ENCODE results near the gene PROZ.
"Not testable (repeated sequence)": the region's sequence is repeated elsewhere in the genome, so short reads cannot be mapped to it uniquely, and the experiment has no call there.

The PROZ gene

DNA sequence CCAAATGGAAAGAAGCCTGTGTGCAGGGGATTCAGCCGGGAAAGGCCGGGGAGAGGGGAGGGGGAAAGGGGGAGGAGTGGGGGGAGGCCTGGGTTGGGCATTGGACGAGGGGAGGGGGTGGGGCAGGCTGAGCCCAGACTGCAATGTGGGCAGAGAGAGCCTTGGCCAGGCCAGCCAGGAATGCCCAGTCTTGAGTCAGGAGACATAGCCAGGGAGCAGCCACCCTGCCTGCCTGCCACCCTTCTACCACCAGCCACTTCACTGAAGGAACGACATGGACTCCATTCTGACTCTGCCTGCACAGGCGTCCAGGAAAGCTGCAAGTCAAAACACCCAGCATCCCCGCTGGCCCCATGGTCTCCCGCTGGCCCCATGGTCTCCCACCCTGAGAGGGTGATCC, 498 bp downstream of the PROZ start:
- DNase-seq = no peak

DNA sequence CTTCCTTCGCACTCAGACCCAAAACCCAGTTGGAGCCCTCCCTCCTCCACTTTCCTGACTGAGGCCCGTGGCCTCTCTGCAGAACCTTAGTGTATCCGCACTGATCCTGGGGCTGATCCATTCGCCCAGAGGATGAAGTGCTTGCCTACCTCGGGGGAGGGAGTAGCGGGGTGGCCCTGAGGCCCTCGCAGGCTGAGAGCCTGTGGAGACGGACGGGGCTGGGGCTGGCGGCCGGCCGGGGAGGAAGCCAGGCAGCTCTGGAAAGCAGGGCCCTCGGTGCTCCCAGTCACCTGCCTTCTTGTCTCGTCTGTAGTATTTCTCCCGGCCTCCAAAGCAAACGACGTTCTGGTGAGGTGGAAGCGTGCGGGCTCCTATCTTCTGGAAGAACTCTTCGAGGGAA, 1.3 kb downstream of the PROZ start:
- DNase-seq = no peak

DNA sequence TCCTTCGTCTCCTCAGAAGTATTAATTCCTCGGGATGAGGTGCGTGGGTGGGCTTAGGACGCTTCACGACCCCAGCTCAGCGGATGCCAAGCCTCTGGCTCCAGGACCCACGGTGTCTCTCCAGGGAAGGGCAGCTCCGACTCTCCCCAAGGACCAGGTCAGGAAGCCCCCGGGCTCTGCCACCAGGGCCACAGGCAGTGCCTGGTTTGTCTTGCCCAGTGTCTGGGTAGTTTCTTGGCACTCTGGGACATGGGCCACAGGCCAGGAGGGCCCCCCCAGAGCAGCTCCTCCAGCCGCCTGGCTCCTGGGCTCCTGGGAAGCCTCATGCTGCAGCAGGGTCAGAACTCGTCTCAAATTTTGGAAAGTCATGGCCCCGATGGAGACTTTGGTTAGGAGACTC, 2.5 kb downstream of the PROZ start:
- no peak for DNase-seq

DNA sequence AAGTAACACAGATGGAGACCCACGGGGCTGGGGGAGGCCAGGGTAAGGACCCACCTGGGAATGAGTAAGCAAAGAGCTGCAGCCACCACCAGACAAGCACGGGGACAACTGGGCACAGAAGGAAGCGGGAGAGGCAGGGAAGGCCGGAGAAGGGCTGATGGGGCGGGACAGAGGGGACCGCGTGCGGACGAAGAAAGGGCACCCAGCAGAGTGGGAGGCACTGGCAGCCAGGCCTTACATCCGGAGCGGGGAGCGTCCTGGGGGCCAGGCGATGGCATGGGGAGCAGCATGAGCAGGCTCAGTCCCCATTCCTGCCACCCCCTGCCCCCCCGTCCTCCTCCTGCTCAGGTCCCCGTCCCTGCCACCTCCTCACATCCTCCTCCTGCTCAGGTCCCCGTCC, 3.0 kb downstream of the PROZ start:
- DNase-seq = no peak

DNA sequence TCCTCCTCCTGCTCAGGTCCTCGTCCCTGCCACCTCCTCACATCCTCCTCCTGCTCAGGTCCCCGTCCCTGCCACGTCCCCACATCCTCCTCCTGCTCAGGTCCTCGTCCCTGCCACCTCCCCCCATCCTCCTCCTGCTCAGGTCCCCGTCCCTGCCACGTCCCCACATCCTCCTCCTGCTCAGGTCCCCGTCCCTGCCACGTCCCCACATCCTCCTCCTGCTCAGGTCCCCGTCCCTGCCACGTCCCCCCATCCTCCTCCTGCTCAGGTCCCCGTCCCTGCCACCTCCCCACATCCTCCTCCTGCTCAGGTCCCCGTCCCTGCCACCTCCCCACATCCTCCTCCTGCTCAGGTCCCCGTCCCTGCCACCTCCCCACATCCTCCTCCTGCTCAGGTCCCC, 3.5 kb downstream of the PROZ start:
- not testable (repeated sequence) for DNase-seq

DNA sequence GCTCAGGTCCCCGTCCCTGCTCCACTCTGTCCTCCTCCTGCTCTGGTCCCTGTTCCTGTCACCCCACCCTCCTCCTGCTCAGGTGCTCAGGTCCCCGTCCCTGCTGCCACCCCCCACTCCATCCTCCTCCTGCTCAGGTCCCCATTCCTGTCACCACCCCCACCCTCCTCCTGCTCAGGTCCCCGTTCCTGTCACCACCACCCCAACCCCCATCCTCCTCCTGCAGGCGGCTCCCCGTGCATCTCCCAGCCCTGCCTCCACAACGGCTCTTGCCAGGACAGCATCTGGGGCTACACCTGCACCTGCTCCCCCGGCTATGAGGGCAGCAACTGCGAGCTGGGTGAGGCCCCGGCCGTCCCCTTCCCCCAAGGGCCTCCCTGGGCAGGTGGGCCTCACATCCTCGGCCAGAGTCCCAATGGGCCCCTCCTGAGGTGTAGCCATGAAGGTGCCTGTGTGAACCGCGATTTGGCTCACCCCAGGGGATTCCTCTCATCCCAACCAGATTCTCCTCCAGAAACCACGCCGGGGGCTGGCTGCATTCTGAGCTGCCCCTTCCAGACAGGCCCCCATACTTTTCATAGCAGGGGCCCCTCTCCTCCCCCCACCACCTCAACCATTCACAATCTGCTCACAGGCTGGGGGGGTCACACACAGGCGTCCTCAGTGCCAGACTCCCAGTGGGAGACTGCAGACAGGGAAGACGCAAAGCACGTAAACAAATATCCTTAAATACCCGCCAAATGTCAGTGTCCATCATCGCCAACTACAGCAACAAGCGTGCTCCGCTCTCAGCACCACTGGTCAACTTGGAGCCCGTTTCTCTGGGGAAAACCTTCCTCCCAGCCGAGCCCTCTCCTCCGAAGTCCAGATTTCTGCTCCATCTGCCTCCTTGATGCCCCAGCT, 4.6 kb downstream of the PROZ start:
- no peak for DNase-seq

DNA sequence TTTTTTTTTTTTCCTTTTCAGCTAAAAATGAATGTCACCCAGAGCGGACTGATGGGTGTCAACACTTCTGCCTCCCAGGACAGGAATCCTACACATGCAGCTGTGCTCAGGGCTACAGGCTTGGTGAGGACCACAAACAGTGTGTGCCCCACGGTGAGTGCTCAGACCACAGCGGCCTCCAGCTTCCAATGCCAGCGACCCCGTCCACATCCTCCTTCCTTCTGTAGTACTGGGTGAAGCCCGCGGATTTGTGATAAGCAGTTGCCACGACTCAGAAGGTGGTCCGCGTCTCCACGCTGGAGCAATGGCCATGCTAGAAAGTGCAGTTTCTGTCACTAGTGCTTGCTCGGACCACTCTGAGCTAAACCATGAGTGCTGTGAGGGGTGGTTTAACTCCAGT, 6.0 kb downstream of the PROZ start:
- no peak for DNase-seq

DNA sequence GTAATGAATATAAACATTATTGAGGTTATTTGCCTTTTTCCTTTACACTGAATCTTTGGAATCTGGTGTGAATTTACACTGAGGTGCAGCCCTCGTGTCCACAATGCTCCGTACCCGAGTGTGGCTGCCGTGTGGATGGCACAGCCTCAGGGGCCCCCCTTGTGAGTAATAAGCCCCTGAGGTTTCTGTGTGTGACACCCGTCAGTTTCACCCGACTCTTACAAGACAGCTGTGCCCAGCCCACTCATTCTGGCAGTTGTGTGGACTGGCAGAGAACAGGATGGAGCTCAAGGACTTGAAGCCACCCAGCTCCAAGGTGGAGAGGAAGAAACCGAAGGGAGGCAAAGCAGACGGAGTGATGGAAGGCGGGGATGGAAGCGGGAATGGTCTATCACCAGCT, 7.8 kb downstream of the PROZ start:
- DNase-seq = no peak

DNA sequence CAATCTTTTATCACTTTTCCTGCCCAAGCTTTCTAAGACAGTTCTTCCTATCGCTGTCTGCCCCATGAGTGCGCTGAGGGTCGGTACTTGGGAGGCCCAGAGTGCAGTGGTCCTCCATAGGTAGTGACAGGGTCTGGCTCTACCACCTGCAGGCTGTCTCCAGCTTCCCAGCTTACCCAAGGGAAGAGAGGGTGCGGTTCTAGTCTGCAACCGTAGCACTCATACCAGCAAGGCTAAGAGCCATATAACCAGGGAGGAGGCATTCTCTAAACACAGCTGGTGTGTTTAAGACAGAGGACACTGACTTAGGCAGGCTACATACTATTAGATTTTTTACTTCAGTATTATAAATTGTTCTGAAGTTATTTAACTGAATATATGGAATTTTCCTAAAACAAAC, 8.2 kb downstream of the PROZ start:
- no peak for DNase-seq

DNA sequence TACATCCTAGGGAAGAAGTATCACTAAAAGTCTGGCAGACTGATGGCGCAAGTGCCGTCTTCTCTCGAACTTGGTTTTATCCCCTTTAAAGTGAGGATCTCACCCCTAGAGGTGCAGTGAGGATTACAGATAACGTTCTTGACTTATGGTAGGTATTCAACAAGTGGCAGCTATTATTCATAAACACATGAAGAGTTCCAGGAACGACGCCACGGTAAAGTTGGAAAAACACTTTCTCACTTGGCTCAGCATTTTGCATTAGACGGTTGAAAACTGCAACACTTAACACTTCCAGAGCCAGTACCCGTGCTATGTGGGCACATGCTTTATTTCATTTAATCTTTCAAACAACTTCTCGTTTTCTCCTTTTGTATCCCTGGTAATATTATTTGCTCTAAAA, 8.7 kb downstream of the PROZ start:
- no peak for DNase-seq

DNA sequence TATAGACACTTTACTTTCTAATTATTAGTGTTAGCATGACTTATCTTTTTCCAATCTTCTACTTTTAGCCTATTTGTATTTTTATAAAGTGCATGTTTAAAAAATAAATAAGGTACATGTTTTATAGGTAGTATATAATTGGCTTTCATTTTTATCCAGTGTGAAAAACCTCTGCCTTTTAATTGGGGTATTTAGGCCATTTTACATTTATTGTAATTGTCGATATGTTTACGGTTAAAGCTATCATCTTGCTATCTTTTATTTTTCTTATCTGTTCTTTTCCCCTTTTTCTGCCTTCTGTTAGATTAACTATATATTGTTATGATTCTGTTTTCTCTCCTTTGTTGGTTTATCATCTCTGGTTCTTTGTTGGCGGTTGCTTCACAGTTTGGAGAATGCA, 9.1 kb downstream of the PROZ start:
- no peak for DNase-seq

DNA sequence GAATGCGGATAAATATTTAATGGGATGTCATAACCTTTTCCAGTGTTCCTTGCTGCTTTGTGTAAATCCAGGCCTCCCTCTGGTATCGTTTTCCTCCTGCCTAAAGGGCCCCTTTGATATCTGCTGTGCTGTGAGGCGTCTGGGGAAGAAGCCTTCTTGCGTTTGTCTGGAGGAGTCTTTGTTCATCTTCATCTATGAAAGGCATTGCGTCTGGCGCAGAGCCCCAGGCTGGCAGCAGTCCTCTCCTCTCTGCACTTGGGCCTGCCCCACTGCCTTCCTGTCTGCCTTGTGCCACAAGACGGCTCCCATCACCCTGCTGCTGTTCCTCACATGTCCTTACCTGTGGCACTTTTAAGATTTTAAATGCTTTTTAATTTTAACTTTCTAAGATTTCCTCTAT, 9.8 kb downstream of the PROZ start:
- DNase-seq = no peak

DNA sequence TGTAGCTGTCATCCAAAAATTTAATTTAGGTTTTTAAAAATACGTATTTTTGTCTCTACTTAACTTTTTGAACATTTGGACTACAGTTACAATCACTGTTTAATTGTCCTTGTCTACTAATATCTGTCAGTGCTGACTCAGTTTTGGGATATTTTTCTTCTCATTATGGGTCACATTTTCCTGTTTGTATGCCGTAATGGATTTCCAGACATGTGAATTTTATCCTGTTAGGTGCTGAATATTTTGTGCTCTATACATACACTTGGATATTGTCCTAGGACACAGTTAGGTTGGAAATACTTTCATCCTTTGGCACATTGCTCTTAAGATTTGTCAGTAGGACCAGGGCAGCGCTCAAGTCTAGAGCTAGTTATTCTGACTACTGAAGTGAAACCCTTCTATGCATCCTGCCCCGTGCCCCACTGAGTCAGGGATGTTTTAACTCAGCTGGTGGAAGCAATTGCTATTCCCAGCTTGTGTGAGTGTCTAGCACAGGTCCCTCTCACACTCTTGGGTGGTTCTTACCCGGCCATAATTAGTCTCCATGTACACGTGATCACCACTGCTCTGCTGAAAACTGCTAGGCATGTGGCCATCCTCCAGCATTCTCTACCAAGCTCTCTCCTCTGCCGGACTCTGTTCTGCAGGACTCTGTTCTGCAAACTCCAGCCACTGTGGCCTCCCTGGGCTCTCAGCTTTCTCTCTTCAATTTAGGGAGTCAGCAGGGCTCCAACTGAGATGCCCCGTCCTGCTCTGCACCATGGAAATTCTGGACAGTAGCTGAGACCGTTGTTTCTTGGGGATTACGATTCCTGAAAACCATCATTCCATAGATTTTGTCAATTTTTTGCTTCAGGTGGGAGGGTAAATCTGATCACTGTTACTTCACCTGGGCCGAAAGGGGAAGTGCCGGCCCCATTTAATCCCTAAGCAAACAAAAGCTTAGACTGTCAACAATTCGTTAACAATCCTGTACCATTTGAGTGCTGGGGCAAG, 11.1 kb downstream of the PROZ start:
- DNase-seq = no peak

DNA sequence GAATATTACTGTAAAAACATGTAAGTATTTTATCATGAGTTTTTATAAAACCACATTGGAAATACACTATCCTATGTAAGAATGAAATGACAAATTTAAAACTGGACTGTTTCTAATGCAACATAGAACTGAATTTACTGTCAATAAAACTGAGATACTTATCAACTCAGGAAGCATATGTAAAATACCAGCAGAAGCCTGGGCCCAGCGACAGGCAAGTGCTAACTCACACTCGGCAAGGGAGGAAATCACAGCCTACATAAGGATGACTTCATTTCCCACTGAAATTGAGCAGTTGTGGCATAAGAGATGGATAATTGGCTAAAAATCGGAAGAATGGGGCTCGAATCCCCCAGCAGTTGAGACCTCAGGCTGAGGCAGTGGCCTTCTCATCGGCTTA, 12.1 kb downstream of the PROZ start:
- DNase-seq = no peak

DNA sequence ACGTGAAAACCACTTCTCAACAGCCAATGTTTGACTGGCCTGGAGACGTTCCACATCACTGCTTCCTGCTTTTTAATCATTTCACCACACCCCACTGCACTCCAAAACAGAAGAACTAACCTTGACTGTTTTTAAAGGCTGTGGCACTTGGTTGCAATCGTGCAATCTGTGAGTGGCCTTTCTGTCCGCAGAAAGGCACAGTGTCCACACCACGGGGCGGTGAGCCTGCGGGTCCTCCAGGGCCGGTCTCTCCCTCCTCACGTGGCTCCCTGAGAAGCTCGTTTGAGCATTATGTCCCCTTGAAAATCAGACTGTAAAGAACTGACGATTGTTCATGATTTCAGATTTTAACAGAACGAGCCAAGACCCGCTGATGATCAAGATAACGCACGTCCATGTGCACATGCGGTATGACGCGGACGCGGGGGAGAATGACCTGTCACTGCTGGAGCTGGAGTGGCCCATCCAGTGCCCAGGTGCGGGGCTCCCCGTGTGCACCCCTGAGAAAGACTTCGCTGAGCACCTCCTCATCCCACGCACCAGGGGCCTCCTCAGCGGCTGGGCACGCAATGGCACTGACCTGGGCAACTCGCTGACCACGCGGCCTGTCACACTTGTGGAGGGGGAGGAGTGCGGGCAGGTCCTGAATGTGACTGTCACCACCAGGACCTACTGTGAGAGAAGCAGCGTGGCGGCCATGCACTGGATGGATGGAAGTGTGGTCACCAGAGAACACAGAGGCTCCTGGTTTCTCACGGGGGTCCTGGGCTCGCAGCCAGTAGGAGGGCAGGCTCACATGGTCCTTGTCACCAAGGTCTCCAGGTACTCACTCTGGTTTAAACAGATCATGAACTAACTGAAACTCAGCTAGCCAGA, 13.0 kb downstream of the PROZ start:
- no peak for DNase-seq

DNA sequence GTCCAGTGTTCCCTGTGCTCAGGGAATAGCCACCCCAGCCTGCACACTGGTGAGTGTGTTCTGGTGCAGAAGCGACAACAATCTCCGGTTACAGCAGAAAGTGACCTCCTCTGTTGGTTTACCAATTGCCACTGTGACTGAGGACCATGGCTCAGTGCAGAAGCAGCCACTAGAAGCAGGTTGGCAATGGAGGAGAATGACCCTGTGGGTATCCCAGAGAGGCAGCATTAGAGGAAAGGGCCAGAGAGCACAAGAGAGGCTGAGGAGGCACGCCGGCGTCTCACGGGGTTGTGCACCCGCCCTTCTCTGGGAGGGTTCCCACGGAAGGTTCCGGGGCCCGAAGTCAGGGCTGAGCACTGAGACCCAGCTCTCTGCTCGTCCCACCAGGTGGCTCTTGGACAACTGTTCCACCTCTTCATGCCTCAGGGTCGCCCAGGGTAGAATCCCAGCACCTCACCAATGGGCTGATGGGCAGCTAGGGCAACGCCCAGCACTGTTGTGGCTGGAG, 14.0 kb downstream of the PROZ start:
- DNase-seq = no peak

DNA sequence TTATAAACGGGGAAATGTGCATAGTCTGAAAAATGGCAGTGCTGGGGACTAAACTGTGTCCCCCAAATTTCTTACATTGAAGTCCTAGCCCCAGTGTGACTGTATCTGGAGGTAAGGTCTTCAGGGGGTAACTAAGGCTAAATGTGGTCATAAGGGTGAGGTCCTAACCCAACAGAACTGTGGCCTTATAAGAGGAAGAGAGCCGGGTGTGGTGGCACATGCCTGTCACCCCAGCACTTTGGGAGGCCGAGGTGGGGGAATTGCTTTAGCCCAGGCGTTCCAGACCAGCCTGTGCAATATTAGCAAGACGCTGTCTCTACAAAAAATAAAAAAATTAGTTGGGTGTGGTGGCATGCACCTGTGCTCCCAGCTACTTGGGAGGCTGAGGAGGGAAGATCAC, 17.8 kb downstream of the PROZ start:
- no peak for DNase-seq

DNA sequence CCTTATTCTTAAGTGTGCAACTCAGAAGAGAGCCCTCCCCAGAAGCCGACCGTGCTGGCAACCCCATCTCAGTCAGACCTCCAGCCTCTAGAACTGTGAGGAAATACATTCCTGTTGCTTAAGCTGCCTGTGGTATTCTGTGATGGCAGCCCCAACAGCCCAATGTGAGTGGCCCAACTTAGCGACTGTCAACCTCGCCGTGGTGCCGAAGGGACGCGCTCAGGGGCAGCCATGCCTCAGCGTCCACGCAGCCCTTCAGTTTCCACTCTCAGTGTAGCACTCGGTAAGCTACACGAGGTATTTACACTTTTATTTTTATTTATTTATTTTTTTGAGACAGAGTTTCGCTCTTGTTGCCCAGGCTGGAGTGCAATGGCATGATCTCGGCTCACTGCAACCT, 18.4 kb downstream of the PROZ start:
- DNase-seq = no peak

DNA sequence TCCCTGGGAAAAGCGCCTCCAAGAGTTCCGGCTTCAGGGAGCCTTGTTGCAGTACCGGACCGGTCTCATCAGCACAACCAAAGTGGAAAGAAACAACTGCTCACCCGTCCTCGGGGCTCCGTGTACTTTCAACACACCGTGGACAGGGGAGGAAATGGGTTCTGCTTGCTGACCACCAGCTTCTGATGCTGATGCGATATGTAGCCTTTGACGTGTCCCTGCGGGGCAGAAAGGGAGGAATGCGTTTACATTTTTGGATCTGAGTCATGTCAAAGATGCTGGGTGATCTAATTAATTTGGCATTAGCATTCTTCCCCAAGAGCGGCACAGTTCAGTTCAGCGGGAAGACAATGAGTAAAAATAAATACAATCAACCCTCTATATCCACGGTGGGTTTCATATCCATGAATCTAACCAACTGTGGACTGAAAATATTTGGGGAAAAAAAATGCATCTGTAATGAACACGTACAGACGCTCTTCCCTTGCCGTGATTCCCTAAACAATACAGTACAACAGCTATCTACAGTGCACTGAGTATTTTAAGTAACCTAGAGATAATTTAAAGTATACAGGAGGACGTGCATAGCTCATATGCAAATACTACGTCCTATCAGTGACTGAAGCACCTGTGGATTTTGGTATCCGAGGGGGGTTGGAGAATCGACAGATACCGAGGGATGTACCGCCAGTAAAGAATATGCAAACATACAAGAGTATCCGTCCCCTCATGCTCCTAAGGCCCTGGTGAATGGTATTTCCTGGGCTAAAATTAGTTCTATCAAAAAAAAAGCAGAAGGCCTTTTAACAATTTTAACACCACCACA, 19.8 kb downstream of the PROZ start:
- peak; percentile 93 for DNase-seq

DNA sequence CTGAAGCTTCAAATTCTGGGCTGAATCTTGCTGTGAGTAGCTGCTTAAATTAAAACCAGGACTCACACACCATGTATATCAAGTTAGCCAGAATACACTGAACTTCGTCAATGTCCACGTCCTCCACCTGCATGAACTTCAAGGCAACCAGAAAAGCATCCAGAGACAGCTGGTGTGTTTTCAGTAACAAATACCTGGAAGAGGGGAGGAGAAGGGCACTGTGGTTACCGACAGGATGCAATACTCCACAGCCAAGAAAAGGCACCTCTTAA, 20.4 kb downstream of the PROZ start:
- no peak for DNase-seq

DNA sequence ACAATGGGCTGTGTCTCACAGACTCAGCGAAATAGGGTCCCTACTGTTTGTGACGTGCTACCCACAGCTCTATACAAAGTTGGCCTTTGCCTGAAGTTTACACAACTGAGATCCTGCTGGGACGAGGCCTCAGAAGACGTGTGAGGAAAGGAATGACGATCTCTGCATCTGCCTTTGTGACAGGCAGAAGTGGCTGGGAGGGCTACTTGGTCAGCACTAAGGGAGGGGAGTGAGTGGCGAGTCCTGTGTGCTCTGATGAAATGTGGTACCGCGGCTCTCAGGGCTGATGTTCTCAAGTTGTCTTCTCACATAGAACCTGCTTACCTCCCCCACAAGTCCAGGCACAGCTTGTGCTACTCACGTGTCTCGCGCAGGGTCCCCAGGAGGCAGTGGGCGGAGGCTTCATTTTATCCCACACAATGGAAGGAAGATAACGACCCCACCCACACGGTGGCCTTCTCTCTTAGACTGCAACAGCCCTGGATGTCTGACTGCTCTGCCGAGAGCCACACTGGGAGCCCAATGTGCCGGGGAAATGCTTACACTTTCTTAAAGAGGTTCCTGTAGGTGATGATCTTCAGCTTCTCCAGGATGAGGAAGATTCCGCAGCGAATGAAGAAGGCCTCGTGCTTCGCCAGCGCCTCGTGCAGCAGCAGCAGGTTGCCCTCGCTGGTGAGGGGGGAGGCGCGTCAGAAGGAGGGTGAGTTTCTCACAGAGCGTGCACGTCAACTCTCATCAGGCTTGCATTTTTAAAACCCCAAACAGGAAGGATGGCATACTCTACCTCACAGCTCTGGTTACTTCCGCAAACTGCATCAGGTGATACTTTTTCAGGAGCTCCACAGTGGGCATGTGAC, 21.2 kb downstream of the PROZ start:
- DNase-seq = peak; percentile 18

Data from fibroblast of upper back skin (primary cell).